CD4-positive, alpha-beta T cell (primary cell): ENCODE measurements around the gene COL5A1. TPM values are rescaled to one million over a fixed set of nuclear protein-coding genes. Genes with fewer than 3 reads are reported as not detected.

ENCODE experiments used
- ATAC-seq: fragments of 200-7000 bp; cut with Tn5 transposase; one replicate; pipeline ENCODE4 v1.10.0; 2022; ENCODE audit warnings: mild to moderate bottlenecking; ENCODE audit not compliant: poor library complexity
- CTCF ChIA-PET: fragments of 350-600 bp; sonication (Branson Sonifier 250); formaldehyde crosslinking; loops from one replicate; lab custom pipeline; 2021; ENCODE audit warnings: antibody characterized with exemption, inconsistent platforms; lab: Charles Lee
- POLR2A ChIA-PET: fragments of 350-600 bp; sonication (Branson Sonifier 250); formaldehyde crosslinking; loops from one replicate; lab custom pipeline; 2021; ENCODE audit warnings: antibody characterized with exemption, inconsistent platforms; lab: Charles Lee
- DNase-seq, 14 experiments: peaks; one replicate each; pipeline ENCODE4 v3.0.0-alpha.2; 2013 to 2020; ENCODE audit warnings: mixed read lengths in 2 of 14
- H3K27ac ChIP-seq, 2 donors: one replicate each; pipeline versions ENCODE4 v1.5.1 to v1.7.0; 2013; ENCODE audit warnings: low read length in 2 of 2, low read depth in 1 of 2, mild to moderate bottlenecking in 1 of 2
- H3K27me3 ChIP-seq, 2 experiments: 1 replicate in 1 of 2; 2 replicates in 1 of 2; pipeline versions ENCODE4 v1.6.1 to v1.7.0; 2013; ENCODE audit warnings: low read length in 2 of 2, control low read depth in 1 of 2, mild to moderate bottlenecking in 1 of 2, moderate library complexity in 1 of 2; ENCODE audit not compliant: insufficient read depth in 2 of 2, control insufficient read depth in 1 of 2
- H3K36me3 ChIP-seq: one replicate; pipeline ENCODE4 v1.6.1; 2013; ENCODE audit warnings: low read length, control low read depth; ENCODE audit not compliant: insufficient read depth
- H3K4me1 ChIP-seq: one replicate; pipeline ENCODE4 v1.6.1; 2013; ENCODE audit warnings: low read length, control low read depth; ENCODE audit not compliant: insufficient read depth
- H3K4me3 ChIP-seq: one replicate; pipeline ENCODE4 v1.5.1; 2013; ENCODE audit warnings: mild to moderate bottlenecking, low read length, moderate library complexity
- H3K9me3 ChIP-seq, 2 experiments: 1 replicate in 1 of 2; 2 replicates in 1 of 2; pipeline versions ENCODE4 v1.6.1 to v1.7.0; 2013; ENCODE audit warnings: low read length in 2 of 2, mild to moderate bottlenecking in 2 of 2, control low read depth in 1 of 2, moderate library complexity in 1 of 2; ENCODE audit not compliant: control insufficient read depth in 1 of 2, insufficient read depth in 1 of 2
- H3K27ac Mint-ChIP-seq: one replicate; pipeline ENCODE4 v1.8.0; 2020; ENCODE audit warnings: mixed read lengths
- H3K27me3 Mint-ChIP-seq: one replicate; pipeline ENCODE4 v1.8.0; 2021; ENCODE audit warnings: mixed read lengths
- H3K36me3 Mint-ChIP-seq: one replicate; pipeline ENCODE4 v1.8.0; 2021; ENCODE audit warnings: low read depth, mixed read lengths
- H3K4me1 Mint-ChIP-seq: one replicate; pipeline ENCODE4 v1.8.0; 2021; ENCODE audit warnings: low read depth, mixed read lengths
- H3K4me3 Mint-ChIP-seq: one replicate; pipeline ENCODE4 v1.8.0; 2020; ENCODE audit warnings: mild to moderate bottlenecking, mixed read lengths
- H3K9me3 Mint-ChIP-seq: one replicate; pipeline ENCODE4 v1.8.0; 2020; ENCODE audit warnings: mixed read lengths
- intact Hi-C, 2 experiments: fragments of 100-400 bp; cut with DNase I in 1 of 2; cut with micrococcal nuclease in 1 of 2; formaldehyde crosslinking; loops; one replicate each; pipeline versions ENCODE4 v1.15.1 to v1.9.0; 2023 to 2025; cut with DNase I, micrococcal nuclease
- total RNA-seq, 174 experiments: library from RNA in 2 of 174; stranded (reverse) in 2 of 174; gene quantifications; one replicate each; pipeline ENCODE4 v1.2.3 and lab custom pipeline; 2021 to 2026
- TF ChIP-seq, protein P1 (sequence below): fragments of 200-600 bp; IDR thresholded peaks from one replicate; pipeline ENCODE4 v1.8.0; 2022; ENCODE audit warnings: antibody characterized with exemption, mild to moderate bottlenecking

Gene COL5A1
- total RNA-seq, 2 experiments from 2014 or later, result 0.41 to 0.50 TPM

DNA sequence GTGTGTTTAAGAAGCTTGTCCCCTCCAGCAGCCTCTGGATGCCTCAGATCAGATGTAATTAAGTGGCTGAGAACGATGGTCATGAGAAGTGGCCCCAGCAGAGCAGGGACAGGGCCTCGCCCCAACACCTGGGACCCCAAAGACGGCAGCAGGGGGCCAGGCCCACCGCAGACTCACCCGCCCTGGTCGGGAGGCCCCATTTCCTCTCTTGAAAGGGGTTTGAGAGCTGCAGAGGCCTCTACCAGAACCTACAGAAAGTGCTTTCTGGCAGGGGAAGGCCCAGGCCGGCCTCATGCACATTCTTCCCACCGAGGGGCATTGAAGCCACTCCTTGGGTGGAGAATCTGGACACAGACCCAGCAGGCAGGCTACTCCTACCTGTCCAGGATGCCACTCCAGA lies 153.8 kb downstream of the COL5A1 start:
- Mint-ChIP-seq H3K4me3 (no peak overlapping the region), H3K4me1 (no peaks in the 10 kb centered on the region), H3K27me3 (peaks cover 4% of the 10 kb centered on the region), H3K27ac (no peak overlapping the region), H3K36me3 (no peaks in the 10 kb centered on the region), H3K9me3 (no peaks in the 10 kb centered on the region)
- CTCF ChIA-PET, result no interaction called here
- ATAC-seq (no peak), DNase-seq (no peak)
- H3K27ac ChIP-seq, result no peak overlapping the region
- no peaks in the 10 kb centered on the region for H3K36me3 ChIP-seq
- TF ChIP-seq, protein P1, sequence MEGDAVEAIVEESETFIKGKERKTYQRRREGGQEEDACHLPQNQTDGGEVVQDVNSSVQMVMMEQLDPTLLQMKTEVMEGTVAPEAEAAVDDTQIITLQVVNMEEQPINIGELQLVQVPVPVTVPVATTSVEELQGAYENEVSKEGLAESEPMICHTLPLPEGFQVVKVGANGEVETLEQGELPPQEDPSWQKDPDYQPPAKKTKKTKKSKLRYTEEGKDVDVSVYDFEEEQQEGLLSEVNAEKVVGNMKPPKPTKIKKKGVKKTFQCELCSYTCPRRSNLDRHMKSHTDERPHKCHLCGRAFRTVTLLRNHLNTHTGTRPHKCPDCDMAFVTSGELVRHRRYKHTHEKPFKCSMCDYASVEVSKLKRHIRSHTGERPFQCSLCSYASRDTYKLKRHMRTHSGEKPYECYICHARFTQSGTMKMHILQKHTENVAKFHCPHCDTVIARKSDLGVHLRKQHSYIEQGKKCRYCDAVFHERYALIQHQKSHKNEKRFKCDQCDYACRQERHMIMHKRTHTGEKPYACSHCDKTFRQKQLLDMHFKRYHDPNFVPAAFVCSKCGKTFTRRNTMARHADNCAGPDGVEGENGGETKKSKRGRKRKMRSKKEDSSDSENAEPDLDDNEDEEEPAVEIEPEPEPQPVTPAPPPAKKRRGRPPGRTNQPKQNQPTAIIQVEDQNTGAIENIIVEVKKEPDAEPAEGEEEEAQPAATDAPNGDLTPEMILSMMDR, result no peak
- no peaks in the 10 kb centered on the region for H3K9me3 ChIP-seq
- peaks cover 0 to 3% of the 10 kb centered on the region in 2 experiments for H3K27me3 ChIP-seq
- POLR2A ChIA-PET, result no interaction called here
- no peaks in the 10 kb centered on the region for H3K4me1 ChIP-seq
- intact Hi-C loops, result no loop called here
- no peak overlapping the region for H3K4me3 ChIP-seq

- Histone ChIP-seq H3K36me3 (no peaks in the 10 kb centered on the region), H3K9me3 (no peaks in the 10 kb centered on the region), H3K4me1 (no peaks in the 10 kb centered on the region), H3K4me3 (no peak overlapping the region), H3K27ac (no peak overlapping the region), H3K27me3 (peaks cover 0 to 3% of the 10 kb centered on the region in 2 experiments)
- no peaks in the 10 kb centered on the region for H3K4me1 Mint-ChIP-seq
- ATAC-seq (no peak), DNase-seq (no peak)
- H3K4me3 Mint-ChIP-seq, result no peak overlapping the region
- intact Hi-C loops, result loop anchor here in 1 of 2 experiments (1.0 kb wide), 1 partner anchor 31 kb away; no protein-coding TSS in a partner anchor
- TF ChIP-seq, protein P1, result no peak
- H3K9me3 Mint-ChIP-seq, result no peaks in the 10 kb centered on the region
- CTCF ChIA-PET, result no interaction called here
- peaks cover 4% of the 10 kb centered on the region for H3K27me3 Mint-ChIP-seq
- no peak overlapping the region for H3K27ac Mint-ChIP-seq
- POLR2A ChIA-PET, result no interaction called here
- H3K36me3 Mint-ChIP-seq, result no peaks in the 10 kb centered on the region
Measured at GRCh38 chr9:134796882-134797281, 155.3 kb downstream of the COL5A1 start.

- no peak for DNase-seq
- no peaks in the 10 kb centered on the region for H3K36me3 Mint-ChIP-seq
- Histone ChIP-seq H3K4me1 (no peaks in the 10 kb centered on the region), H3K36me3 (no peaks in the 10 kb centered on the region), H3K27me3 (peaks cover 0 to 3% of the 10 kb centered on the region in 2 experiments), H3K4me3 (no peak overlapping the region), H3K27ac (no peak overlapping the region), H3K9me3 (no peaks in the 10 kb centered on the region)
- CTCF ChIA-PET, result no interaction called here
- H3K9me3 Mint-ChIP-seq, result no peaks in the 10 kb centered on the region
- TF ChIP-seq, protein P1, result no peak
- intact Hi-C loops, result no loop called here
- H3K27ac Mint-ChIP-seq, result no peak overlapping the region
- no peak for ATAC-seq
- H3K4me3 Mint-ChIP-seq, result no peak overlapping the region
- H3K4me1 Mint-ChIP-seq, result no peaks in the 10 kb centered on the region
- H3K27me3 Mint-ChIP-seq, result no peaks in the 10 kb centered on the region
- POLR2A ChIA-PET, result no interaction called here
Measured at GRCh38 chr9:134800791-134801339, 159.3 kb downstream of the COL5A1 start.
